Endothelial cell (in vitro differentiated cells): Measurements from ENCODE around the gene CCNY. TPM values are rescaled to one million over a fixed set of nuclear protein-coding genes. Genes with fewer than 3 reads are reported as not detected.

Source experiments
- DNase-seq: peaks from one replicate; pipeline ENCODE4 v3.0.0; 2021; ENCODE audit warnings: low spot score
- H3K27ac Mint-ChIP-seq: one replicate; pipeline ENCODE4 v1.8.0; 2021; ENCODE audit warnings: mixed read lengths, inconsistent platforms; ENCODE audit not compliant: unreplicated experiment
- H3K27me3 Mint-ChIP-seq: one replicate; pipeline ENCODE4 v1.8.0; 2021; ENCODE audit warnings: mild to moderate bottlenecking, moderate library complexity, mixed read lengths, inconsistent platforms; ENCODE audit not compliant: unreplicated experiment
- H3K36me3 Mint-ChIP-seq: one replicate; pipeline ENCODE4 v1.8.0; 2021; ENCODE audit warnings: mild to moderate bottlenecking, low read depth, mixed read lengths, inconsistent platforms; ENCODE audit not compliant: unreplicated experiment
- H3K4me1 Mint-ChIP-seq: one replicate; pipeline ENCODE4 v1.8.0; 2021; ENCODE audit warnings: mild to moderate bottlenecking, mixed read lengths, inconsistent platforms; ENCODE audit not compliant: unreplicated experiment
- H3K4me3 Mint-ChIP-seq: one replicate; pipeline ENCODE4 v1.8.0; 2021; ENCODE audit warnings: mild to moderate bottlenecking, mixed read lengths, inconsistent platforms; ENCODE audit not compliant: unreplicated experiment
- H3K9me3 Mint-ChIP-seq: one replicate; pipeline ENCODE4 v1.8.0; 2021; ENCODE audit warnings: mixed read lengths, inconsistent platforms; ENCODE audit not compliant: unreplicated experiment
- total RNA-seq: library from RNA; stranded (reverse); fragmentation: NEBNext Ultra II Directional; extraction: Animal tissue kit (Norgen Biotek cat#: 25700); gene quantifications from one replicate; pipeline ENCODE4 v1.2.1, GENCODE V29; 2021; ENCODE audit not compliant: unreplicated experiment
- TF ChIP-seq, protein P1 (sequence below): fragments of 200-600 bp; sonication (generic); IDR thresholded peaks from one replicate; pipeline ENCODE4 v1.5.0; 2021; ENCODE audit warnings: antibody characterized with exemption; ENCODE audit not compliant: unreplicated experiment

CCNY gene
- total RNA-seq, 1 donor from 2014 or later, result 169 TPM

GRCh38 chr10:35578618-35578956 is 242.3 kb downstream of the CCNY start:
- Mint-ChIP-seq H3K36me3 (peaks cover 8% of the 10 kb centered on the region), H3K27ac (no peak overlapping the region), H3K4me1 (peaks cover 6% of the 10 kb centered on the region), H3K4me3 (no peak overlapping the region), H3K27me3 (peaks cover 9% of the 10 kb centered on the region), H3K9me3 (no peaks in the 10 kb centered on the region)
- TF ChIP-seq, protein P1, sequence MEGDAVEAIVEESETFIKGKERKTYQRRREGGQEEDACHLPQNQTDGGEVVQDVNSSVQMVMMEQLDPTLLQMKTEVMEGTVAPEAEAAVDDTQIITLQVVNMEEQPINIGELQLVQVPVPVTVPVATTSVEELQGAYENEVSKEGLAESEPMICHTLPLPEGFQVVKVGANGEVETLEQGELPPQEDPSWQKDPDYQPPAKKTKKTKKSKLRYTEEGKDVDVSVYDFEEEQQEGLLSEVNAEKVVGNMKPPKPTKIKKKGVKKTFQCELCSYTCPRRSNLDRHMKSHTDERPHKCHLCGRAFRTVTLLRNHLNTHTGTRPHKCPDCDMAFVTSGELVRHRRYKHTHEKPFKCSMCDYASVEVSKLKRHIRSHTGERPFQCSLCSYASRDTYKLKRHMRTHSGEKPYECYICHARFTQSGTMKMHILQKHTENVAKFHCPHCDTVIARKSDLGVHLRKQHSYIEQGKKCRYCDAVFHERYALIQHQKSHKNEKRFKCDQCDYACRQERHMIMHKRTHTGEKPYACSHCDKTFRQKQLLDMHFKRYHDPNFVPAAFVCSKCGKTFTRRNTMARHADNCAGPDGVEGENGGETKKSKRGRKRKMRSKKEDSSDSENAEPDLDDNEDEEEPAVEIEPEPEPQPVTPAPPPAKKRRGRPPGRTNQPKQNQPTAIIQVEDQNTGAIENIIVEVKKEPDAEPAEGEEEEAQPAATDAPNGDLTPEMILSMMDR, result no peak
- DNase-seq, result no peak

DNA sequence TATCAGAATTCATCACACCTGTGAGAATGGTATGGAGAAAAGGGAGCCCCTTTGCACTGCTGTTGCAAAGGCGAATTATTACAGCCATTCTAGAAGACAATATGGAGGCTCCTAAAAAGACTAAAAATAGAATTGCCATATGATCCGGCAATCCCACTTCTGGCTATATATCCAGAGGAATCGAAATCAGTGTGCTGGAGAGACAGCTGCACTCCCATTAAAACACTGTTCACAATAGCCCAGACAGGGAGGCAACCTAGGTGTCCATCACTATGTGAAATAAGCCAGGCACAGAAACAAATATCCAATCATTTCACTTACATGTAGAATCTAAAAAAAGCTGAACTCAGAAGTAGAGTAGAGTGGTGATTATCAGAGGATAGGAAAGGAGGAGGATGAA is 242.8 kb downstream of the CCNY start:
- H3K36me3 Mint-ChIP-seq, result peaks cover 8% of the 10 kb centered on the region
- no peak overlapping the region for H3K4me3 Mint-ChIP-seq
- H3K9me3 Mint-ChIP-seq, result no peaks in the 10 kb centered on the region
- H3K4me1 Mint-ChIP-seq, result peaks cover 6% of the 10 kb centered on the region
- H3K27ac Mint-ChIP-seq, result peak overlapping the region; percentile 9
- TF ChIP-seq, protein P1, result no peak
- DNase-seq, result no peak
- H3K27me3 Mint-ChIP-seq, result peaks cover 9% of the 10 kb centered on the region

DNA sequence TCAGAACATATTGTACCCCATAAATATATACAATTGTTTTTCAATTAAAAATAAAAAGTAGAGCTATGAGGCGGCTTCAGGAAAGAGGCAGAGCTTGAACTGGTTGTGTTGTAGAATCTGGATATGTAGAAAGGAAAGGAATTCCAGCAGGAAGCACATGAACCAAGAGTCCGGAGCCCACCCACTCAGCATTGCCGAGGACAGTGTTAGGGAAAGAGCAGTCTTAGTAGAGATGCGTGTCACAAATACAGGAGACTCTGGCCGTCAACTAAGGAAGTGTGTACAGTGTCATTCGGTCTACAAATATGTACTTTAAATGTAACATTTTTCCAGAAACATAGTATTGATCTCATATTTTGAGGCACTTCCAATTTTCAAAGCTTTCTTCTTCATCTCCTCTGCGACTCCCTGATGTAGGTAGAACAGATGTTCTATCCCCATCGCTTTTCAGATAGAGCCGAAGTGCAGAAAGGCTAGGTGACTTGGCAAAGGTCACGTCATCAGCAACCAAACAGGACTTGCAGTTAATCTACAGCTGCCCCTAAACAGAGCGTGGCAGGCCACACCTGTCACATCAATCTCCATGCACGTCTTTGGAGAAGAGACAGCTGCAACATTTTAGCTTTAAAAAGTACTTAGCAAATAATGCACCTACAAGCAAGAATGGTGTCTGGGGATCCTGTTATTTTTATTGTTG is 243.6 kb downstream of the CCNY start:
- TF ChIP-seq, protein P1, result no peak
- DNase-seq, result no peak
- Mint-ChIP-seq H3K9me3 (no peaks in the 10 kb centered on the region), H3K27ac (no peak overlapping the region), H3K36me3 (peaks cover 5% of the 10 kb centered on the region), H3K27me3 (peaks cover 9% of the 10 kb centered on the region), H3K4me3 (no peak overlapping the region), H3K4me1 (peaks cover 3% of the 10 kb centered on the region)

- Mint-ChIP-seq H3K27ac (no peak overlapping the region), H3K4me3 (no peak overlapping the region), H3K4me1 (peaks cover 3% of the 10 kb centered on the region), H3K9me3 (no peaks in the 10 kb centered on the region), H3K27me3 (peaks cover 7% of the 10 kb centered on the region), H3K36me3 (peaks cover 2% of the 10 kb centered on the region)
- no peak for DNase-seq
- TF ChIP-seq, protein P1, result no peak
These were observed 244.1 kb downstream of the CCNY start for GRCh38 chr10:35580423-35580770.

GRCh38 chr10:35581655-35582054 is 245.3 kb downstream of the CCNY start:
- H3K9me3 Mint-ChIP-seq, result no peaks in the 10 kb centered on the region
- H3K27ac Mint-ChIP-seq, result no peak overlapping the region
- peaks cover 3% of the 10 kb centered on the region for H3K4me1 Mint-ChIP-seq
- TF ChIP-seq, protein P1, result no peak
- DNase-seq, result no peak
- peaks cover 7% of the 10 kb centered on the region for H3K27me3 Mint-ChIP-seq
- H3K4me3 Mint-ChIP-seq, result no peak overlapping the region
- H3K36me3 Mint-ChIP-seq, result no peaks in the 10 kb centered on the region
